Ovary (tissue), 9 donors: ENCODE data around the gene BICC1. TPM values are rescaled to one million over a fixed set of nuclear protein-coding genes. Genes with fewer than 3 reads are reported as not detected.

Experiments
- DNase-seq, 5 donors: peaks; one replicate each; pipeline ENCODE4 v3.0.0-alpha.2; 2019 to 2020
- H3K27ac ChIP-seq, 2 donors: fragments of 200-600 bp; one replicate each; pipeline versions ENCODE4 v1.5.1 to v1.8.0; 2019 to 2022
- H3K27me3 ChIP-seq: fragments of 200-600 bp; one replicate; pipeline ENCODE4 v1.8.0; 2022
- H3K36me3 ChIP-seq: fragments of 200-600 bp; sonication (generic); one replicate; pipeline ENCODE4 v1.5.1; 2019
- H3K4me1 ChIP-seq: one replicate; pipeline ENCODE4 v1.8.1; 2013; ENCODE audit warnings: mild to moderate bottlenecking, moderate library complexity; ENCODE audit not compliant: insufficient read depth
- H3K4me3 ChIP-seq: fragments of 200-600 bp; sonication (generic); one replicate; pipeline ENCODE4 v1.5.1; 2017
- H3K9me3 ChIP-seq, 2 donors: fragments of 200-600 bp in 1 of 2; sonication (generic) in 1 of 2; one replicate each; pipeline versions ENCODE4 v1.5.1 to v1.8.1; 2013 to 2019; ENCODE audit warnings: mild to moderate bottlenecking in 1 of 2, moderate library complexity in 1 of 2
- EP300 ChIP-seq: sonication (generic); formaldehyde crosslinking; IDR thresholded peaks from one replicate; pipeline ENCODE4 v1.6.1; 2017; ENCODE audit warnings: antibody characterized with exemption
- POLR2A ChIP-seq: fragments of 450-650 bp; IDR thresholded peaks from one replicate; pipeline ENCODE4 v1.6.1; 2017; ENCODE audit warnings: antibody characterized with exemption, mild to moderate bottlenecking, moderate library complexity
- WGBS, 3 donors: extraction: QIAGEN DNeasy Blood & Tissue Kit in 1 of 3; methylation state at CpG; one replicate each; pipeline versions ENCODE4 v1.1.5 to v1.1.7; 2013 to 2017; 5-methylcytosine and 5-hydroxymethylcytosine counted together
- intact Hi-C, 4 donors: fragments of 100-400 bp; cut with DNase I; formaldehyde crosslinking; loops; one replicate each; pipeline versions ENCODE4 v1.11.0 to v1.15.1; 2022 to 2023
- polyA plus RNA-seq, 2 donors: library from polyadenylated mRNA; stranded (reverse); fragments of 200-250 nt in 1 of 2; fragments of 350-450 nt in 1 of 2; fragmentation: Illumina TruSeq in 1 of 2; extraction: RNeasy Lipid Tissue Mini Kit (QIAGEN cat#74804) in 1 of 2; gene quantifications; one replicate each; pipeline ENCODE4 v1.2.3, GENCODE V29; 2013 to 2014
- total RNA-seq, 7 donors: library from RNA; depleted of rRNA in 2 of 7; stranded (reverse); fragments of >200 nt in 2 of 7; fragmentation: NEBNext Ultra II Directional in 3 of 7; extraction: Animal tissue kit (Norgen Biotek cat#: 25700) in 3 of 7; gene quantifications; one replicate each; pipeline versions ENCODE4 v1.1.0 to v1.2.4, GENCODE V29; 2016 to 2023
- TF ChIP-seq, protein P1 (sequence below), 3 donors: fragments of 450-650 bp in 2 of 3; fragments of 200-600 bp in 1 of 3; IDR thresholded peaks; one replicate each; pipeline versions ENCODE4 v1.5.1 to v1.8.0; 2016 to 2022; ENCODE audit warnings: antibody characterized with exemption in 3 of 3, mild to moderate bottlenecking in 1 of 3
- donor health status: DM: no; HTN: no; CAD: no; lungs with moderate emphysema.
- donor health status: DM: no; HTN: no; CAD: no.
- donor health status: Bipolar disorder and iron deficiency.
- donor health status: DM: yes; HTN: yes; CAD: no.
- donor health status: DM: no; HTN: no; CAD: no.
- donor health status: DM: yes; HTN: yes; CAD: no.

BICC1 gene
- total and polyA plus RNA-seq, 9 donors, result 13.6 to 43.4 (median 23.5) TPM

DNA sequence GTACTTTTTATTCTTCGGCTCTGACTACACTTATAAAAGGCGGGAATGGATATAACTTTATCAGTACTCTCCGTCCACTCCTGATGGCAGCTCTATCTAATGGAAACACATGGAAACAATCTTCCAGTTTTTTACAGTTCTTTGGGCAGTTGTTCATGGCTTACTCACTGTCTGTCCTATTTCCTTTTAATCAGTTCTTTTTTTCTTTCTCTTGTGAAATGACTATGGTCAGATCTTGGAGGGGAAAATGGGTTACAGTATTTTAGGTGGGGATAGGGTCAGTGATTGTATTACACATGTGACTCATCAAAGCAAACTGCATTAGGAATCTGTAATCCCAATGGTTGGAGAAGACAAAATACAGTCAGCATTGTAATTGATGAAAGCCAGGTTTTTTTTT, 112.4 kb downstream of the BICC1 start:
- Histone ChIP-seq H3K4me1 (no peaks in the 10 kb centered on the region), H3K9me3 (no peaks in the 10 kb centered on the region), H3K36me3 (no peaks in the 10 kb centered on the region), H3K4me3 (no peak overlapping the region), H3K27ac (no peak overlapping the region), H3K27me3 (no peaks in the 10 kb centered on the region)
- DNase-seq, result no peak
- TF ChIP-seq EP300, result no peak
- TF ChIP-seq, protein P1, sequence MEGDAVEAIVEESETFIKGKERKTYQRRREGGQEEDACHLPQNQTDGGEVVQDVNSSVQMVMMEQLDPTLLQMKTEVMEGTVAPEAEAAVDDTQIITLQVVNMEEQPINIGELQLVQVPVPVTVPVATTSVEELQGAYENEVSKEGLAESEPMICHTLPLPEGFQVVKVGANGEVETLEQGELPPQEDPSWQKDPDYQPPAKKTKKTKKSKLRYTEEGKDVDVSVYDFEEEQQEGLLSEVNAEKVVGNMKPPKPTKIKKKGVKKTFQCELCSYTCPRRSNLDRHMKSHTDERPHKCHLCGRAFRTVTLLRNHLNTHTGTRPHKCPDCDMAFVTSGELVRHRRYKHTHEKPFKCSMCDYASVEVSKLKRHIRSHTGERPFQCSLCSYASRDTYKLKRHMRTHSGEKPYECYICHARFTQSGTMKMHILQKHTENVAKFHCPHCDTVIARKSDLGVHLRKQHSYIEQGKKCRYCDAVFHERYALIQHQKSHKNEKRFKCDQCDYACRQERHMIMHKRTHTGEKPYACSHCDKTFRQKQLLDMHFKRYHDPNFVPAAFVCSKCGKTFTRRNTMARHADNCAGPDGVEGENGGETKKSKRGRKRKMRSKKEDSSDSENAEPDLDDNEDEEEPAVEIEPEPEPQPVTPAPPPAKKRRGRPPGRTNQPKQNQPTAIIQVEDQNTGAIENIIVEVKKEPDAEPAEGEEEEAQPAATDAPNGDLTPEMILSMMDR (IDR thresholded peaks at IDR 0.05), result no peak
- TF ChIP-seq POLR2A, result no peak
- intact Hi-C loops, result no loop called here
- 46 to 53% (median 50%) methylated on average over 3 of the region's 3 CpGs for WGBS, 3 donors

DNA sequence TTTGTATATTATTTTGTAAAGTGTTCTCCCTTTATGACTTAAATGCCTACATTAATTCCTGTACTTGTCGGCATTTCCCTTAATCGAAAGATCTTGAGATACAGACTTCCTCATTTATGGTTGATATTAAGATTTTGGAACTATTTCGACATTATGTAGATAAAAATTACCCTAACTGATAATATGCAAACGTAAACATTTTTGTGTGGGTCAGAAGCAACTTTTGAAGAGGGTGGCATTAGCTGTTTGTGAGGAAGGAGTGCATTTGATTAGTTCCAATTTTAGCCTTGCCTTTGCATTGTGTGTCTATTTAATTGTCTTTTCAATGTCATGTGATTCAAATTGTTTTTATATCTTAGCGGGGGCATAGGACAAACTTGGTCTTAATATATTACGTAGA, 114.7 kb downstream of the BICC1 start:
- H3K9me3 ChIP-seq, result no peaks in the 10 kb centered on the region
- no peaks in the 10 kb centered on the region for H3K27me3 ChIP-seq
- intact Hi-C loops, result no loop called here
- H3K4me3 ChIP-seq, result no peak overlapping the region
- no peak for DNase-seq
- 93 to 95% (median 93%) methylated on average over 6 of the region's 6 CpGs for WGBS, 3 donors
- no peaks in the 10 kb centered on the region for H3K36me3 ChIP-seq
- no peak overlapping the region for H3K27ac ChIP-seq
- peaks cover 1% of the 10 kb centered on the region for H3K4me1 ChIP-seq
- TF ChIP-seq, protein P1 (IDR thresholded peaks at IDR 0.05), result no peak
- no peak for TF ChIP-seq EP300
- TF ChIP-seq POLR2A, result no peak

DNA sequence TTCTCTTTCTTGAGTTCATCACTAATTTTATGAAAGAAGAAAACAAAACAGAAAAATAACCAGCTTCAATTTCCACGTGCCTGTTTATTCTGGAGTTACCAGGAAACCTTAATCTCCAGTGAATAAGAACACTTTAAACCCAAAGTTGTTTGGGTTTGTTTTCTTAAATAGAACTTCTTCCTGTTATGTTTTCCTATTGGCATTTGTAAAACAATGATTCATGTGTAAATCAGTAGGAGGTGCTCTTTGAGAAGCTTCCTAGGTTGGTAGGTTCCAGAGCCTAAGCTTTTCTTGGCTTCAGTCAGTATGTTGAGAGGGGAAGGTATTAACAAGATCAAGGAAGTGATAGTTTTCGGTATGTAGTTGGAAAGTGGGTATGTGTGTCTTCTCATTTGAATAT, 119.0 kb downstream of the BICC1 start:
- Histone ChIP-seq H3K4me1 (peaks cover 1% of the 10 kb centered on the region), H3K36me3 (no peaks in the 10 kb centered on the region), H3K4me3 (no peak overlapping the region), H3K27ac (no peak overlapping the region), H3K27me3 (no peaks in the 10 kb centered on the region), H3K9me3 (no peaks in the 10 kb centered on the region)
- DNase-seq, result no peak
- intact Hi-C loops, result no loop called here
- 28 to 42% (median 32%) methylated on average over 2 of the region's 2 CpGs for WGBS, 3 donors
- TF ChIP-seq, protein P1 (IDR thresholded peaks at IDR 0.05), result no peak
- TF ChIP-seq EP300 (no peak), POLR2A (no peak)

DNA sequence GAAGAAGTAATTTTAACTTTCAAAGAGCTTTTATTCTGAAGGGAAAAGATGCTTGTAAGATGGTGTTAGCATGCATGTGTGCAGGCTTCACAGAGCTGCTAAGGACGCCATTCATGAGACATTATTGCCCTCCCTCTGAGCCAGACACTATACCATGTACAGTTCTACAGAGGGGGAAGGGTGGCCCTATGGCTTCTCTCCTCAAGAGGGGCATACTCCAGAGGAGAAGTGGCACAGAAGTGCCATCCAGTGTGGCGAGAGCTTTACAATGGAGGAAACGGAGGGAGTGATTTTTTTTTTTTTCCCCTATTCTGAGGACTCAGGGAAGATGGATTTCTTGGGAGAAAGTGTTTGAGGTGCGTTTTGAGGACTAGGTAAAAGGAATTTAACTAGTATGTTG, 119.5 kb downstream of the BICC1 start:
- H3K36me3 ChIP-seq, result no peaks in the 10 kb centered on the region

More for the DNA sequence above, 119.5 kb downstream of the BICC1 start:
- H3K9me3 ChIP-seq, result no peaks in the 10 kb centered on the region
- H3K27ac ChIP-seq, result no peak overlapping the region
- WGBS, 3 donors, result 86 to 88% (median 86%) methylated on average over 4 of the region's 4 CpGs
- no peaks in the 10 kb centered on the region for H3K27me3 ChIP-seq
- no peak for DNase-seq
- H3K4me3 ChIP-seq, result no peak overlapping the region
- intact Hi-C loops, result no loop called here
- H3K4me1 ChIP-seq, result peaks cover 1% of the 10 kb centered on the region
- no peak for TF ChIP-seq POLR2A
- TF ChIP-seq, protein P1 (IDR thresholded peaks at IDR 0.05), result no peak
- TF ChIP-seq EP300, result no peak
